Ishikawa (cell line): Measurements from ENCODE around the gene KLK14.

Source experiments
- CEBPB ChIP-seq: IDR thresholded peaks from 2 replicates; pipeline ENCODE4 v1.6.1; 2012
- CREB1 ChIP-seq: IDR thresholded peaks from 2 replicates; pipeline ENCODE4 v1.6.1; 2012; ENCODE audit warnings: low read depth
- EGR1 ChIP-seq: IDR thresholded peaks from 2 replicates; pipeline ENCODE4 v1.6.1; 2012
- EP300 ChIP-seq: IDR thresholded peaks from 2 replicates; pipeline ENCODE4 v1.6.1; 2012; ENCODE audit warnings: borderline replicate concordance
- FOXM1 ChIP-seq: IDR thresholded peaks from 2 replicates; pipeline ENCODE4 v1.6.1; 2012; ENCODE audit warnings: low read depth, borderline replicate concordance
- MAX ChIP-seq: IDR thresholded peaks from 2 replicates; pipeline ENCODE4 v1.6.1; 2012
- NFIC ChIP-seq: IDR thresholded peaks from 2 replicates; pipeline ENCODE4 v1.6.1; 2012
- RAD21 ChIP-seq: IDR thresholded peaks from 2 replicates; pipeline ENCODE4 v1.6.1; 2012; ENCODE audit warnings: low read depth
- REST ChIP-seq: IDR thresholded peaks from 2 replicates; pipeline ENCODE4 v1.6.1; 2012; ENCODE audit warnings: low read depth, mild to moderate bottlenecking
- TAF1 ChIP-seq: IDR thresholded peaks from 2 replicates; pipeline ENCODE4 v1.6.1; 2012; ENCODE audit warnings: low read depth, mild to moderate bottlenecking
- TCF12 ChIP-seq: IDR thresholded peaks from 2 replicates; pipeline ENCODE4 v1.6.1; 2012; ENCODE audit warnings: low read depth
- TEAD4 ChIP-seq: IDR thresholded peaks from 2 replicates; pipeline ENCODE4 v1.6.1; 2012
- USF1 ChIP-seq: IDR thresholded peaks from 2 replicates; pipeline ENCODE4 v1.6.1; 2012
- YY1 ChIP-seq: IDR thresholded peaks from 2 replicates; pipeline ENCODE4 v1.6.1; 2012; ENCODE audit warnings: low read depth
- ZBTB7A ChIP-seq: IDR thresholded peaks from 2 replicates; pipeline ENCODE4 v1.6.1; 2012; ENCODE audit warnings: low read depth

Gene KLK14

GRCh38 chr19:51097796-51098195 is 15.1 kb upstream of the KLK14 start:
- TF ChIP-seq CREB1 = no peak
- TF ChIP-seq FOXM1 = no peak
- TF ChIP-seq RAD21 = no peak
- no peak for TF ChIP-seq TCF12
- TF ChIP-seq MAX = no peak
- no peak for TF ChIP-seq EGR1
- TF ChIP-seq YY1 = no peak
- no peak for TF ChIP-seq TAF1
- no peak for TF ChIP-seq CEBPB
- no peak for TF ChIP-seq REST
- TF ChIP-seq EP300 = no peak
- no peak for TF ChIP-seq NFIC
- no peak for TF ChIP-seq ZBTB7A
- TF ChIP-seq USF1 = no peak
- TF ChIP-seq TEAD4 = no peak

- TF ChIP-seq RAD21 (peak; percentile 31; the same call in 1 of the 2 replicates), TAF1 (no peak)
These were observed 14.6 kb upstream of the KLK14 start for GRCh38 chr19:51097166-51097738.

GRCh38 chr19:51096473-51097165 is 13.9 kb upstream of the KLK14 start:
- TF ChIP-seq MAX (no peak), CREB1 (no peak), EP300 (no peak), TEAD4 (no peak), TAF1 (no peak), ZBTB7A (no peak), REST (no peak), EGR1 (no peak), CEBPB (no peak), RAD21 (no peak), USF1 (no peak)

GRCh38 chr19:51094696-51095279 is 12.1 kb upstream of the KLK14 start:
- TF ChIP-seq RAD21 = peak; percentile 55
- no peak for TF ChIP-seq REST
